HG02852 (cell line): ENCODE data around the gene KARS1.

ENCODE experiments used
- ATAC-seq: cut with Tn5 transposase; IDR thresholded peaks from one replicate; pipeline ENCODE4 v1.9.1; 2021; ENCODE audit warnings: mild to moderate bottlenecking, moderate library complexity; ENCODE audit not compliant: unreplicated experiment

KARS1 gene

DNA sequence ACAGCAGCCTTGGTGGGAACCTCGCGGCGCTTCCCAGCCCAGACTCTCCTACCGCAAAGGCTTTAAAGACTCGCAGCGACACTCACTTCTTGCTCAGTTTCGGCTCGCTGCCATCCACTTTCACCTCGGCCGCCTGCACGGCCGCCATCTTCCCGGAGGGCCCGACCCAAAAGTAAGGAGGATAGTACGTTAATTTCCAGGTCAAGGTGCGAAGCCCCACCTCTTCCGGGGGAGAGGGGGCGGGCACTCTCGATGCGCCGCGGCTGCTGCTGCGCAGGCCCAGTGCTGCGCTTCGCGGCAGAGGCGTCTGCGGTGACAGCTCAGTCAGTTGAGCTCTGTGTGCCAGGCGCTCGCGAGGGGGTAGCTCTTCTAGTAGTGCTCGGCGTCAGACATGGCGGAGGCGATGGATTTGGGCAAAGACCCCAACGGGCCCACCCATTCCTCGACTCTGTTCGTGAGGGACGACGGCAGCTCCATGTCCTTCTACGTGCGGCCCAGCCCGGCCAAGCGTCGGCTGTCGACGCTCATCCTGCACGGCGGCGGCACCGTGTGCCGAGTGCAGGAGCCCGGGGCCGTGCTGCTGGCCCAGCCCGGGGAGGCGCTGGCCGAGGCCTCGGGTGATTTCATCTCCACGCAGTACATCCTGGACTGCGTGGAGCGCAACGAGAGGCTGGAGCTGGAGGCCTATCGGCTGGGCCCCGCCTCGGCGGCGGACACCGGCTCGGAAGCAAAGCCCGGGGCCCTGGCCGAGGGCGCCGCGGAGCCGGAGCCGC lies at the start of gene KARS1, which contains the start of gene TERF2IP:
TSS of gene KARS1 (minus strand) at position 174 of the 773 bp plus-strand sequence. CDS start at position 148, 26 bp downstream.
TSS of gene TERF2IP (plus strand) at position 282 of the 773 bp plus-strand sequence. CDS start at position 392, 110 bp downstream.
- ATAC-seq, result peak; percentile 83

DNA sequence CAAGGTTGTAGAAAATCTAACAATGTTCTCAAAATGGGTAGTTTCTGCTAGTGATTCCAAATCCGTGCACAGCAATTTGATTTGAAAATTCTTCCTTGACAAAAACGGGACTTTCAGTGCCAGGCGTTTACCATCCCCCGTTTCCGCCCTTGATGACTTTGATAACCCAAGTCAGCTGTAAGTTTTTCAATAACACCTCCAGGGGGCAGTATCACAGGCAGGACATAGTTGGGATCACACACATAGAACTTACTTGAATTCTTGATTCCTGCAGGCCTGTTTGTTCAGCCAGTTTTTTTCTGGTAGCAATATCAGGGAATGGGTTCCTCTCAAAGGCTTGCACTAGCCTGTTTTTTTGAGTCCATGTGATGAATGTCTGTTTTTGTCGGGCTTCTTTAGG lies 48.2 kb upstream of the KARS1 start:
- ATAC-seq, result no peak

DNA sequence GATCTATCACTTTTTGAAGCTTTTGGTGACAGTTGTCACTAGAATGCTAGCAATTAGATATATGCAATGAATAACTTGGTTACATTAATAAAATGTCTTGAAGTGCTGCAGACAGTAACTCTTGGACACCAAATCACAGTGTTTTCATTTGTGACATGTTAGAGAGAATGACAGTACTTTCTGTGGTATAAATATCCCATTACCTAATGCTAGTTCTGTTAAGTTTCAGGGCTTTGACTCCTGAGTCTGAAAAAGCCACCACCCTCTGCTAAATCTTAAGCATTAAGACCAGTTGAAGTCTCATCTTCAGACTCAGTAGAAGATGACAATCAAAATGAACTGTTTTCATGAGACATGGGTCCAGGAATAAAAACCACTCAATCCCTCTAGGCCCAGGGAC lies 39.9 kb upstream of the KARS1 start:
- ATAC-seq, result no peak

DNA sequence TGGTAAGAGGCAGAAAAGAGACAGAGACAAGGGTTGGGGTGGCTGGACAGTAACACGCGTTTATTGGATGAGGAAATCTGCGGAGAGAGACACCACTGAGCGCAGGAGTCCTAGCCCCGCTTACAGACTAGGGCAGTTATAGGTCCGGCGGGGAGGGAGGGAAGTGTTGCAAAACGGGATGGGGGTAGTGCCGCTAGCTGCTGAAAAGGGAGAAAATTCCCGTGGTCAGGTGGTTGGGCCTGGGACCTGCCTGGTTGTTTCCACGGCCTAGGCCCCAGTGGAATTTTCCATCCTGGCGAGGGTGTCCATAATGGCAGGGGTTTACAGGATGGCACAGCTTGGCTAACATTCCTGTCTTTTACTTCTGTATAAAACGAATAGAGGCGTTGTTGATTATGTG lies 34.8 kb upstream of the KARS1 start:
- no peak for ATAC-seq

DNA sequence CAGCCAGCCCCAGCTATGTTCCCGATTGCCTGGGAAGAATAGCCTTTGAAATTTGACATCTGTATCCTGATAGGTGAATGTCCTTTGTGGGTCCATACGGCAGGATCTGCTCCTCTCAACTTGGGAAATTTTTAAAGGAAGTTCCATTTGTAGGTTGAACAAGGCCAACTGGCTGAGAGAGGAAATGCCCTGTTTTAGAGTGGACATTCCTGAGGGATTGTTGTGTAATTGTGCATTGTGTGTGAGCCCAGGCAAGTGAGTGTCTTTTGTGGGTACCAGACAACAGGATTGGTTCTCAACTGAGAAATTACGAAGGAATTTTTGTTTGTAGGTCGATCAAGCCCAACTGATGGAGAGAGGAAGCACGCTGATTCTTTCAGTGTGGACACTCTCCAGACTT lies 31.9 kb upstream of the KARS1 start:
- no peak for ATAC-seq

DNA sequence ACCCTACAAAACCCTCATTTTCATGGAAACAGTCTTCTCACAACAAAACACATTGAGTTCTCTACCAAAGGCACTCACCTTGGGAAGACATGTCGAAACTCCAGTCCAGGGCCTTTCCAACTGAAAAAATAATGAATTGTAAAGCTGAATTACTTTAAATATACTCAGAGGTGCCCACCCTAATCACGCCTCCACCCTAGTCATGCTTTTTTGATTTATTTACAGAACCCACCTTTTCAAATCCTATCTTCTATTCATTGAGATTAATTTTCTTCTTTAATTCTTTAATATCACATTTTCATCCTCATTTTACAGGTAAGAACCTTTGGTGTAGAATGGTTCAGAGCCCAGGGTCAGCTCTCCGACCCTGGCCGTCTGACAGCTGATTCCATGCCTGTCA lies 29.4 kb upstream of the KARS1 start, which contains the start of gene CPHXL2:
TSS of gene CPHXL2 (minus strand) at position 101 of the 400 bp plus-strand sequence. CDS start at position 91, 10 bp downstream.
- no peak for ATAC-seq

DNA sequence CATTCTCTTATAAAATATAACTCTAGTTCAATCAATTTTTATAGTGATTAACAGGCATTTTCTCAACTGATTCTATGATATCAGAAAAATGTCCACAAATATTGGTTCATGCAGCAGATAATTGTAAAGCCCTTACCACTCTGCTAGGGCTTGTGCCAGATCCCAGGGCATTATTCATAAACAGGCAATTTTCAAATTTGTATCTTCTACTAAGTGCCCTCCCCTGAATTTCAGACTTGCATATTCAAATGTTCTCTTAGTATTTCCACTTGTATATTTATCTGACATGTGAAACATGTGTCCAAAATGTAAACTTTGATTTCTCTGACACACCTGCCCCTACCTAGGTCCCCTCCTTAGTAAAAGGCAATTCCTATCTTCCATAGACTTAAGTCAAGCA lies 20.0 kb upstream of the KARS1 start:
- no peak for ATAC-seq

DNA sequence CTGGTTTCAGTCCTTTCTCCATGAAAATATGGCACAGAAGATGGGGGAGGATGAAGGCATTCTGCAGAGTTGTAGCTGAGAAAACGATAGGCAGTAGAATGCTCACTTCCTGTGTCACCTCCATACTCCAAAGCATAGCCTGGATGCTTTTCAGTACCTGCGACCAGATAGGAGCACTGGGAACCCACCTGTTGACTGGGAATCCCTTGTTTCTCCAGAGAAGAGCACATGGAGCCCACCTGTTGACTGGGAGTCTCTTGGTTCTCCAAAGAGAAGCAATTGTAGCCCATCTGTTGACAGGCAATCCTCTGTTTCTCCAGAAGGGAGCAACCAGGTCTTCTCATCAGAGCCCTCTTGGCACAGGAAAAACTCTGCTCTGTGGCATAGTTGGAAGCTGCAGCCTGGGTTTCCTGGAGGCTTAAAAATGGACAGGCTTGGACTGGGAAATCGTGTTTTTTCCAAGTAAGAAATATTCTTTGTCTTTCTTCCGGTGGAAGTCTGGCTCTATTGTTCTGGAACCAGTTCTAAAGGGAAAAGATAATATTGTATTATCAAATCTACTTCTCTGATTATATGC lies 13.3 kb upstream of the KARS1 start:
- no peak for ATAC-seq

DNA sequence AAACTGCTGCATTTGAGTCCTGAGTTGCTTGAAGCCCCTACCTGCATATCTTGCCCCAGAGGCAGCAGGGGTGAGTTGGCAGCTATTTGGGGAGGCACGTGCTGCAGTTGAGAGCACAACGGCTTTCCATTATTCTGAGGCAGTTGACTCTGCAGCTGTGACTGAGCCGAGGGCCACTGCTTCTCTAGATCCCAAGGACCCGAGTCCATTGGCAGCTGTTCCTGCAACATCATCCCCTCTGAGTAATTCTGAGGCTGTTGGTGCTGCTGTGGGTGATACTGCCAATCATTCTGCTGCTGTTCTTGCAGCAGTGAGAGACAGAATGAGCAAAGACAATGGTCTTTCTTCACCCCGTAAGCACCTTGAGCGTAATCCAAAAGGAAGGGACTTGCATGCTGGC lies 12.9 kb upstream of the KARS1 start:
- ATAC-seq, result no peak

DNA sequence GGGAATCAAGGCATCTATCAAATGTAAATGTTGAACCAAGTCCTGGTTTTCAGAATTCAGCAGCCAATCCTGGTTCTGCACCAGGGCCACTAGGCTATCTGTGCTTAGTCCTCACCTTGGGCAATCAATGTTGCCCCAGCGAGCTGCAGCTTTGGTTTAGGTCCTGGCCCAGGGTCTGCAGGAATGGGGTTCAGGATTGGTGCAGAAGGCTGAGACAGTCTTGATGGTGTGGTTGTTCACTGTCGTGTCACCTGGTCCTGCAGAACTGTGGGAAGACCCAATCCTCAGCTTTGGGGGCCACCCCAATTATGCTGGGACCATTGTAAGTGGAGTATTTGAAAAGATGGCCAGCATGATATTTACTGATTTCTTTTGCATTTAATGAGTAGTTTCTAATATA lies 10.7 kb upstream of the KARS1 start:
- ATAC-seq, result no peak

DNA sequence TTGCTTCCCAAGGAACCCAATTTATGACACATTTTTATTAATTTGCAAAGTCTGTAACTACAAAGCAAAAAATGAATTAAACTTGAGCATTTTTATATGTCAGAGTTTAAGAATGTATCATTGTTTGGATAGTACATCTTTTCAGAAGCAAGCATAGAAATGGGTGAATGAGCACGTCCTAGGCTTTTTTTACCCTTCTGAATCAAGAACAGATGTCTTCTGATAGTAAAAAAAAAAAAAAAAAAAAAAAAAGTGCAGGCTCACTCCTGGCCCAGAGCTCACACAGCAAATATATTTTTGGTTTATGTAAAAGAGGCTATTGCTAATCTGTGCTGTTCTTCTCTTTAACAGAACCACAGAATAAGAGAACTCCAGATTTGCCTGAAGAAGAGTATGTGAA lies 6.5 kb upstream of the KARS1 start:
- no peak for ATAC-seq

DNA sequence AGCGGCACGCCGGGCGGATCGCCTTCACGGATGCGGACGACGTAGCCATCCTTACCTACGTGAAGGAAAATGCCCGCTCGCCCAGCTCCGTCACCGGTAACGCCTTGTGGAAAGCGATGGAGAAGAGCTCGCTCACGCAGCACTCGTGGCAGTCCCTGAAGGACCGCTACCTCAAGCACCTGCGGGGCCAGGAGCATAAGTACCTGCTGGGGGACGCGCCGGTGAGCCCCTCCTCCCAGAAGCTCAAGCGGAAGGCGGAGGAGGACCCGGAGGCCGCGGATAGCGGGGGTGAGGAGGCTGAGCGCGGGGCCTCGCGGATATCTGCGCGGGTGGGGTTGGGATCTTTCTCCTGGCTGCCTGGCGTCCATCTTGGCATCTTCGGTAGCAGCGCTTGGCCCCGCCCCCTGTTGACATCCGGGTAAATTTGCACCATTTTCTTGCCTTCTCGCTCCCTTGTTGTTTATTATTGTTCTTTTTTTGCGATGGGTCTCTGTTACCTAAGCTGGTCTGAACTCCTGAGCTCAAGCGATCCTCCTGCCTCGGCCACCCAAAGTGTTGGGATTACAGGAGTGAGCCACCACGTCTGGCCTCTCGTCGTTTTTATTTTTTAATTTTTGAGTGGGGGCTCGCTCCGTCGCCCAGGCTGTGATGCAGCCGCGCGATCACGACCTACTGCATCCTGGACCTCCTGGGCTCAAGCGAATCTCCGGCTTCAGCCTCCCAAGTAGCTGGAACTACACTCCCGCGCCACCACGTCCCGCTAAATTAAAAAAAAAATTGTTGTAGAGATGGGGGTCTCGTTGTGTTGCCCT lies 1.0 kb upstream of the KARS1 start:
- ATAC-seq, result peak; percentile 35

DNA sequence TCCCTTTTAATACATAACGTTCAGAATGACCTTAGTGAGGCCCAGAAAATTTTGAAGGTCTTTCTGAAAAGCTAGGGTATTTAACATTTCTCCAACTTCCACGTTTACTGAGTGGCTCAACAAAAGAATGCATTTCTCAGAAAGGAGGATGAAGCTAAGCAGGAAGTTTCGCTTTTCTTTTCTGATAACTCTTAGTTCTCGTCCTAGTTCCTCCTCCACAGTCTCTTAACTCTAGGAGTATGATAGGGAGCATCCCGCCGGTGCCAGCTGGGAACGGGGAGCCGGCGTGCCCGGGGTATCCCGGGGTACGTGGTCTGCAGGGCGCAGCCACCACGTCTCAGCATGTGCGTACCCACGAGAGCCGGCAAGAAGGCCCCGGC lies 363 bp downstream of the KARS1 start:
- ATAC-seq, result peak; percentile 17

DNA sequence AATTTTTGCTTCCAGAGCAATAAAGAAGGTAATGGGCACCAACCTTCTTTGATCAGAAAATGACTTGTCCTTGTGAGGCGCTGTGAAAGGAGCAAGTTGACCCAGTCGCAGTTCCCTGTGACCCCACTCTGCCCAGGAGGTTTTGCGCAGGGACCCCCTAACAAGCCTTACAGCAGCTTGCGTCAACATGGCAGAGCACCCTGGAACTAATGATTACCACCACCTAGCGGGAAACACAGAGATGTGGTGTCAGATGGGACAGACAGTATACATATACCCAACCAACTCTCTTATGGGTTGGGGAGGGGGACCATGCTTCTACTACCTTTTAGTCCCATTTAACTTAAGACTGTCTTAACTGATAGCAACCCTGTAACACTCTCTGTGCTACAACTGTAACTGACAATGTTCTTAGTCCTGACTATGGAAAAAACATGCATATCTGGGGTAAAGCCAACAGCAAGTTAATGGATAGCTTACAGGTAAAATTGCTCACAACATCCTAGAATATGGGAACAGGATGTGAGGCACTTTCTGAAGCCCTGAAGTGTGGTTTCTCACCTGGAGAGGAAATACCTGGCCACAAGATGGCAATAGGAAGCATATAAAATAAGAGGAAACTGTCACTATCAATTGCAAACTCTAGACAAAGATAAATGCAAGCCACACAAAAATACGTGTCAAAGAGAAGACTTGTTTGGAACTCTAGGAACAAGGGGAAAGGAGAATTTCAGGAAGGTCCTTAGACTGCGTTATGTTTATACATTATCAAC lies 3.0 kb downstream of the KARS1 start:
- ATAC-seq, result no peak

DNA sequence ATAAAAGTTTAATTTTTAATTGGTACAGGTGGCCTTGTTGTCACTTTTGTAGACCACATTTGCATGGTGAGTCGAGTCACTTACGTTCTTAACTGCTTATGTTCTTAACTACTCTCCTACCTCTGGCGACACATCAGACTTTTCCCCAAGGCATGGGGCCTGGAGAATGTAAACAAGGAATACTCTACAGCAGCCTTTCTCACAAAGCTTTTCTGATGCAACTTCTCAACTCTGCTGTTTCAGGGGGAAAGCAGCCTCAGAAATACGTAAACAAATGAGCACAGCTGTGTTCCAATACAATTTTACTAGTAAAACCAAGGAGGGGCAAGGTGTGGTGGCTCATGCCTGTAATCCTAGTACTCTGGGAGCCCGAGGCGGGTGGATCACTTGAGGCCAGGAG lies 6.9 kb downstream of the KARS1 start:
- no peak for ATAC-seq

DNA sequence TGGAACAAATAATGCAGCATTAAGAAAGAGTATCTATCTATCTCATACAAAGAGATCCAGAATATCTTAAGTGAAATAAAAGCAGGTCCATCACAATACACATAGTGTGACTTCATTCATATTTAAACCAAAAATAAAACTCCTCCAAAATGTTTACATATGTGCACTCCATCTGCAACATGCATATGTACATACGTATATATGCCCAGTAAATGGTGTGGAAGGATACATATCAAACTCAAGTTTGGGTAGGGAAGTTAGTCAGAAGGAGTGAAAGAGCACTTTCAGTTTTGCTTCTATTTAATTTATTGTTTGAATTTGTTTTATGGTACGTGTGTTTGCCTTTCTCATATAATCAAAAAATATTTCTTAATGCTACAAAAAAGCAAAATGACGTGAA lies 12.4 kb downstream of the KARS1 start:
- no peak for ATAC-seq

DNA sequence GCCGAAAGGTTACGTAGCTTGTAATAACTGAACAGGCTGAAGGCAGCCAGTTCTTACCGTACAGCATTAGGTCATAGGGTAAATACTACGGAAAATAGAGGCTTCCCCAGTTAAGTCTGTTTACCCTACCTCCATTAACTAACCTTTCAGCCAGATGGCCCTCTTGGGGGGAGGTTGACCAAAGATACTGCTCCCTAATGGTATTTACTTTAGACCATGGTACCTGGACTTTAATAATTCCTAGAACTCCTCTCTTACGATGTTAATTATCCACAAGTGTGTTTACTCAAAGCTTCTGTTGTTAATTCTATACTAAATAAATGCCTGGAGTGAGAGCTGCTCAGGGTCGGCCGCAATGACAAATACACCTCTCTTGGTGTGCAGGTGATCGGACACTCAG lies 14.6 kb downstream of the KARS1 start:
- ATAC-seq, result no peak

DNA sequence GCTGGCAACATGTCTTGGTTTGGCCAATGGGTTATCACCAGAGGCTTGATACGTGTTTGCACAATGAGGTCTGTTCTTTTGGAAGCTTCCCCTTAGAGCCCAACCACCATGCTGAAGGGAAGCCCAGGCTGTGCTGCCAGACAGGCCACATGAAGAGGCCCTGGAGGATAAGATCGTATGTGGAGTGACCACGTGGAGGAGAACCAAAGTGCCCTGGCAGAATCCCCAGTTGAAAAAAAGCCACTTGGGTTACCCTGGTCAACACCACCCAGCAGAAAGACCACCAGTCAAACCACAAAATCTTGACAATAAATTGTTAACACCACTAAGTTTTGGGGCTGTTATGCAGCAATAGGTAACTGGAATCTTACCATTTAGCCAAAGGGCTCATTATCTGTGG lies 17.4 kb downstream of the KARS1 start:
- ATAC-seq, result no peak

DNA sequence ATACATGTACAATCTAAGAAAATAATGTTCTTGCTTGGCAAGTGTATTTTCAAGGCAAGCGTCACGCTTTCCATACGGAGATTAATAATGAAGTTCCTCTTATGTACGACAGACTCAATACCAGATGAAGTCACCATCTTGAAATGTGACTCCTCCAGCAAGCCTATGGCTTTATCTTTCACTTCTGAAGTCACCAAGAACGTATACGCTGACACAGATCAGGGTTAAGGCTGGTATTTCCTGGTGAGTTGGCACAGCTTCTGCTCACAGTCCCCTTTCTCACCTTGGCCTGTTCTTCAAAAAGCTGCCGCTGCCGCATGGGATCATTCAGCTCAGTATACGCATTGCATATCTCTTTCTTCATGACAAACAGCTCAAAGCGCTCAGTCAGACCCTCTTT lies 18.3 kb downstream of the KARS1 start:
- no peak for ATAC-seq

DNA sequence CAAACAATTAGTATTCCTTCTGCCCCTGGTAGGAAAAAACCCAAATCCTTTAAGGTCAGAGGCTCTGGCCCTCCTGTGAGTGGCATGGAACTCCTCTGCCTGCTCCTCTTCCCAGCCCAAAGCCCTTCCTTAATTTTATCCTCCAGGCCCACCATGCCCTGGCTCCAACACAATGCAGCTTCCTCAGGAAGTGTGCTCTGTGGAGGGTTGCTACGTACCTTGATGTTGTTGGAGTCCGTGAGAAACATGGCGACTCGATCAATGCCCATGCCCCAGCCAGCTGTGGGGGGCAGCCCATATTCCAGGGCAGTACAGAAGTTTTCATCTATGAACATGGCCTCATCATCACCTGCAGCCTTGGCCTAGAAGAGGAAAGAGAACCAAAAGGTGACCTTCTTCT lies 19.1 kb downstream of the KARS1 start:
- ATAC-seq, result no peak

DNA sequence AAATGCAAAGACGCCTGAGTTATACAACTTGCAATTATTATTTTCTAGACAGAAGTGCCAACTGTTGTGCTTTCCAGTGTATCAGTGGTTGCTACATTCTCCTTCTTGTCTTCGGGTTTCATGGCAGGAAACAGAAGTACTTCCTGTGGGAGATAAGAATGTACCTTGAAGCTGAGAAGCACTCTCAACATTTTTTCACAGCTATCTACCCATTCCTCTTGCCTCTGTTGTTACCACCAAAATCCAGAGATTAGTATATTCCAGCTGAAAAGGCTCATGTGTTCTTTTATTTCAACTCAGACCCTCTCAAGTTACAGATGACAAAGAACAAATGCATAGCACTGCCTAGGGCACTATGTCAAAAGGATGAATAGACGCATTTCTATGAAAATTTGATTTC lies 19.6 kb downstream of the KARS1 start:
- no peak for ATAC-seq
